IMR-90 (cell line): ENCODE results near the gene PRKD1. TPM values are rescaled to one million over a fixed set of nuclear protein-coding genes. Genes with fewer than 3 reads are reported as not detected.
A peak's percentile ranks its signal among the peaks of the same experiment; 100 is the strongest.

Experiments used
- ATAC-seq: fragments of 200-7000 bp; cut with Tn5 transposase; 2 replicates; pipeline ENCODE4 v1.9.1; 2020; ENCODE audit warnings: low read depth, mild to moderate bottlenecking, moderate library complexity
- BruUV-seq: library from RNA; stranded (reverse); fragments of 400-500 nt; replicated peaks from 2 replicates; lab custom pipeline; 2021; lab: Mats Ljungman, UMichigan
- CTCF ChIA-PET: fragments of 300-600 bp; formaldehyde crosslinking; extraction: SDS; loops from one replicate; lab custom pipeline; 2021; ENCODE audit warnings: antibody characterized with exemption; lab: Yijun Ruan, JAX
- POLR2A ChIA-PET: fragments of 300-600 bp; sonication (Branson Sonifier 250); formaldehyde crosslinking; loops from one replicate; lab custom pipeline; 2022; ENCODE audit warnings: antibody characterized with exemption; ENCODE audit not compliant: unreplicated experiment; lab: Charles Lee
- DNase-seq: peaks from one replicate; pipeline ENCODE4 v3.0.0; 2013
- H2AFZ ChIP-seq: replicated peaks from 2 replicates; pipeline ENCODE3; 2013; ENCODE audit warnings: low read length, mild to moderate bottlenecking; ENCODE audit not compliant: poor library complexity
- H2AK5ac ChIP-seq: 2 replicates; pipeline ENCODE4 v1.6.1; 2013; ENCODE audit warnings: low read depth, low read length, inconsistent platforms
- H2AK9ac ChIP-seq: replicated peaks from 2 replicates; pipeline ENCODE3; 2013; ENCODE audit warnings: mild to moderate bottlenecking, low read depth, low read length, moderate library complexity; ENCODE audit not compliant: poor library complexity
- H2BK120ac ChIP-seq: 2 replicates; pipeline ENCODE4 v1.6.1; 2013; ENCODE audit warnings: low read depth, low read length, inconsistent platforms
- H2BK15ac ChIP-seq: 3 replicates; pipeline ENCODE4 v1.6.1; 2013; ENCODE audit warnings: low read depth, low read length, inconsistent platforms
- H2BK20ac ChIP-seq: 2 replicates; pipeline ENCODE4 v1.6.1; 2013; ENCODE audit warnings: low read depth, mild to moderate bottlenecking, inconsistent platforms, low read length, moderate library complexity
- H2BK5ac ChIP-seq: 2 replicates; pipeline ENCODE4 v1.6.1; 2013; ENCODE audit warnings: mild to moderate bottlenecking, low read depth, low read length, inconsistent platforms; ENCODE audit not compliant: poor library complexity, severe bottlenecking
- H3K14ac ChIP-seq: replicated peaks from 2 replicates; pipeline ENCODE4 v1.6.1; 2013; ENCODE audit warnings: low read depth, low read length, inconsistent platforms
- H3K18ac ChIP-seq: 2 replicates; pipeline ENCODE4 v1.6.1; 2013; ENCODE audit warnings: low read depth, low read length, control low read depth
- H3K23ac ChIP-seq: 2 replicates; pipeline ENCODE4 v1.6.1; 2013; ENCODE audit warnings: low read depth, low read length, inconsistent platforms
- H3K27ac ChIP-seq: 2 replicates; pipeline ENCODE4 v1.5.1; 2013; ENCODE audit warnings: mild to moderate bottlenecking, control low read depth, low read length; ENCODE audit not compliant: insufficient read depth
- H3K27me3 ChIP-seq: 2 replicates; pipeline ENCODE4 v1.6.1; 2013; ENCODE audit warnings: low read length; ENCODE audit not compliant: control insufficient read depth, insufficient read depth
- H3K36me3 ChIP-seq: 2 replicates; pipeline ENCODE4 v1.6.1; 2013; ENCODE audit warnings: low read length, mixed read lengths; ENCODE audit not compliant: control insufficient read depth, insufficient read depth
- H3K4ac ChIP-seq: 2 replicates; pipeline ENCODE4 v1.6.1; 2013; ENCODE audit warnings: low read depth, low read length, inconsistent platforms
- H3K4me1 ChIP-seq: 2 replicates; pipeline ENCODE4 v1.6.1; 2013; ENCODE audit warnings: low read length, mixed read lengths; ENCODE audit not compliant: control insufficient read depth, insufficient read depth
- H3K4me2 ChIP-seq: 2 replicates; pipeline ENCODE4 v1.6.1; 2013; ENCODE audit warnings: low read depth, mild to moderate bottlenecking, control low read depth, low read length, moderate library complexity
- H3K4me3 ChIP-seq: 2 replicates; pipeline ENCODE4 v1.5.1; 2013; ENCODE audit warnings: low read depth, mild to moderate bottlenecking, control low read depth, low read length, moderate library complexity; ENCODE audit not compliant: insufficient read depth
- H3K56ac ChIP-seq: 2 replicates; pipeline ENCODE4 v1.6.1; 2013; ENCODE audit warnings: low read length, inconsistent platforms; ENCODE audit not compliant: insufficient read depth; ENCODE audit errors: extremely low read depth
- H3K79me1 ChIP-seq, 2 experiments: 2 replicates each; pipeline ENCODE4 v1.6.1; 2013; ENCODE audit warnings: low read length in 2 of 2, inconsistent platforms in 1 of 2, low read depth in 1 of 2
- H3K9ac ChIP-seq: 2 replicates; pipeline ENCODE4 v1.6.1; 2013; ENCODE audit warnings: low read depth, low read length, control low read depth
- H3K9me1 ChIP-seq: 2 replicates; pipeline ENCODE4 v1.6.1; 2013; ENCODE audit warnings: low read length, inconsistent platforms; ENCODE audit not compliant: insufficient read depth
- H3K9me3 ChIP-seq: 2 replicates; pipeline ENCODE4 v1.6.1; 2013; ENCODE audit warnings: low read length; ENCODE audit not compliant: control insufficient read depth, insufficient read depth
- H4K20me1 ChIP-seq: 2 replicates; pipeline ENCODE4 v1.6.1; 2013; ENCODE audit warnings: low read length, inconsistent platforms; ENCODE audit not compliant: insufficient read depth
- H4K5ac ChIP-seq: 2 replicates; pipeline ENCODE4 v1.6.1; 2013; ENCODE audit warnings: mild to moderate bottlenecking, low read depth, low read length, control low read depth
- H4K8ac ChIP-seq, 2 experiments: 2 replicates each; pipeline ENCODE4 v1.6.1; 2013; ENCODE audit warnings: low read depth in 2 of 2, low read length in 2 of 2, control low read depth in 1 of 2, inconsistent platforms in 1 of 2
- H4K91ac ChIP-seq: 2 replicates; pipeline ENCODE4 v1.6.1; 2013; ENCODE audit warnings: low read depth, low read length, inconsistent platforms; ENCODE audit not compliant: insufficient read depth
- FOS ChIP-seq: fragments of 150-350 bp; IDR thresholded peaks from 2 replicates; pipeline ENCODE4 v1.6.1; 2016; ENCODE audit warnings: low read depth, low read length
- MXI1 ChIP-seq: IDR thresholded peaks from 2 replicates; pipeline ENCODE4 v1.6.1; 2012; ENCODE audit warnings: low read depth, mild to moderate bottlenecking, low read length, moderate library complexity, borderline replicate concordance
- RAD21 ChIP-seq: IDR thresholded peaks from 2 replicates; pipeline ENCODE4 v1.6.1; 2012; ENCODE audit warnings: low read length, improper control_type of control experiment
- WGBS, 2 experiments: methylation state at CpG; one replicate each; pipeline versions ENCODE4 v1.1.5 to v1.1.7; 2013; ENCODE audit warnings: missing lambda C conversion rate in 2 of 2; ENCODE audit not compliant: insufficient read length in 1 of 2; ENCODE audit errors: extremely low coverage in 2 of 2; 5-methylcytosine and 5-hydroxymethylcytosine counted together
- dilution Hi-C: fragments of 300-500 bp; cut with HindIII; formaldehyde crosslinking; loops from one replicate; pipeline ENCODE4 v1.14.3; 2018; ENCODE audit warnings: low sequenced_read_pairs; ENCODE audit not compliant: unreplicated experiment
- in situ Hi-C: fragments of 300-500 bp; cut with MboI; formaldehyde crosslinking; loops from 3 replicates; pipeline ENCODE4 v1.14.3; 2019; ENCODE audit warnings: low sequenced_read_pairs, inconsistent platforms, mixed read lengths
- intact Hi-C: fragments of 100-400 bp; cut with micrococcal nuclease; formaldehyde crosslinking; loops from 2 replicates; pipeline ENCODE4 v1.10.0; 2022
- polyA plus RNA-seq, 3 experiments: library from polyadenylated mRNA; depleted of rRNA; stranded (reverse); fragments of >200 nt; gene quantifications; 2 replicates each; pipeline ENCODE4 v1.2.3, GENCODE V29; 2012; ENCODE audit warnings: low replicate concordance in 1 of 3
- total RNA-seq: library from RNA; depleted of rRNA; stranded (reverse); fragments of >200 nt; gene quantifications from 2 replicates; pipeline ENCODE4 v1.2.3, GENCODE V29; 2012

The PRKD1 gene
- total and polyA plus RNA-seq, 2 of the 4 experiments (the other 2 are of a cell fraction) = 12.9 to 14.2 TPM

GRCh38 chr14:29645117-29645516, 282.5 kb downstream of the PRKD1 start:
- ChIA-PET CTCF (no interaction called here), POLR2A (no interaction called here)
- Histone ChIP-seq H3K79me1 (no peaks in the 10 kb centered on the region), H4K5ac (no peak overlapping the region), H3K18ac (no peak overlapping the region), H3K14ac (no peak overlapping the region), H3K27me3 (no peaks in the 10 kb centered on the region), H3K9me1 (no peaks in the 10 kb centered on the region), H2BK120ac (no peak overlapping the region), H4K20me1 (no peaks in the 10 kb centered on the region), H2AK9ac (no peak overlapping the region), H3K27ac (no peak overlapping the region), H2BK15ac (no peak overlapping the region), H3K36me3 (peaks cover 7% of the 10 kb centered on the region), H2BK5ac (no peak overlapping the region), H4K91ac (no peak overlapping the region), H2AFZ (no peak overlapping the region), H3K9ac (no peak overlapping the region), H3K4me3 (no peak overlapping the region), H2AK5ac (no peak overlapping the region), H3K4ac (no peak overlapping the region), H4K8ac (no peak overlapping the region), H3K4me2 (no peak overlapping the region), H3K23ac (no peak overlapping the region), H3K56ac (no peak overlapping the region), H3K4me1 (peaks cover 6% of the 10 kb centered on the region), H2BK20ac (no peak overlapping the region), H3K9me3 (peaks cover 27% of the 10 kb centered on the region)
- DNase-seq = peak; percentile 2
- intact Hi-C loops (no loop called here), in situ Hi-C loops (no loop called here), dilution Hi-C loops (no loop called here)
- ATAC-seq = no peak
- WGBS, 2 experiments = no CpG with 5 or more reads among the region's 1 CpG
- BruUV-seq = no TSS peak
- TF ChIP-seq MXI1 (no peak), RAD21 (no peak), FOS (no peak)
